OCI-LY1 (cell line): Measurements from ENCODE around the gene SETMAR.

Experiments
- H2AFZ ChIP-seq: fragments of 200-600 bp; sonication (generic), shearing (Covaris generic); 2 replicates; pipeline ENCODE4 v1.6.0; 2014; ENCODE audit warnings: antibody characterized with exemption, mild to moderate bottlenecking, low read length
- H3F3A ChIP-seq: fragments of 200-600 bp; sonication (generic), shearing (Covaris generic); 2 replicates; pipeline ENCODE4 v1.6.0; 2014; ENCODE audit warnings: mild to moderate bottlenecking, antibody characterized with exemption, low read length, moderate library complexity; ENCODE audit not compliant: insufficient read depth
- H3K27ac ChIP-seq: fragments of 200-600 bp; sonication (generic); 2 replicates; pipeline ENCODE4 v1.5.1; 2014; ENCODE audit warnings: low read length, mixed run types, mild to moderate bottlenecking, low read depth; ENCODE audit not compliant: poor library complexity, severe bottlenecking
- H3K27me3 ChIP-seq: fragments of 200-600 bp; sonication (generic); 2 replicates; pipeline ENCODE4 v1.6.0; 2014; ENCODE audit warnings: antibody characterized with exemption, mild to moderate bottlenecking, low read length, moderate library complexity; ENCODE audit not compliant: insufficient read depth
- H3K36me3 ChIP-seq: fragments of 200-600 bp; sonication (generic); 2 replicates; pipeline ENCODE4 v1.6.1; 2014; ENCODE audit warnings: mild to moderate bottlenecking, antibody characterized with exemption, low read length, moderate library complexity, mixed read lengths; ENCODE audit not compliant: insufficient read depth
- H3K4me1 ChIP-seq: fragments of 200-600 bp; sonication (generic); 2 replicates; pipeline ENCODE4 v1.5.1; 2014; ENCODE audit warnings: mild to moderate bottlenecking, low read length, moderate library complexity; ENCODE audit not compliant: insufficient read depth, severe bottlenecking
- H3K4me2 ChIP-seq: fragments of 200-600 bp; sonication (generic), shearing (Covaris generic); 2 replicates; pipeline ENCODE4 v1.6.1; 2014; ENCODE audit warnings: low read length
- H3K4me3 ChIP-seq: fragments of 200-600 bp; sonication (generic); 2 replicates; pipeline ENCODE4 v1.5.1; 2014; ENCODE audit warnings: low read length, low read depth, mild to moderate bottlenecking, mixed read lengths; ENCODE audit not compliant: poor library complexity, severe bottlenecking
- H3K79me2 ChIP-seq: fragments of 200-600 bp; shearing (Covaris generic); 2 replicates; pipeline ENCODE4 v1.6.1; 2016; ENCODE audit warnings: mixed run types, low read length, mixed read lengths; ENCODE audit not compliant: insufficient read depth
- H3K9ac ChIP-seq: fragments of 200-600 bp; sonication (generic), shearing (Covaris generic); 2 replicates; pipeline ENCODE4 v1.6.1; 2014; ENCODE audit warnings: mild to moderate bottlenecking, low read length, mixed read lengths
- H3K9me2 ChIP-seq: fragments of 200-600 bp; sonication (generic), shearing (Covaris generic); 2 replicates; pipeline ENCODE4 v1.6.1; 2014; ENCODE audit warnings: low read depth, mild to moderate bottlenecking, low read length, mixed read lengths
- H3K9me3 ChIP-seq: fragments of 200-600 bp; shearing (Covaris generic); 2 replicates; pipeline ENCODE4 v1.6.1; 2014; ENCODE audit warnings: low read length, mixed read lengths
- H4K20me1 ChIP-seq: fragments of 200-600 bp; sonication (generic), shearing (Covaris generic); 2 replicates; pipeline ENCODE4 v1.6.0; 2016; ENCODE audit warnings: mild to moderate bottlenecking, low read length; ENCODE audit not compliant: insufficient read depth
- CTCF ChIP-seq: fragments of 200-600 bp; sonication (generic), shearing (Covaris generic); IDR thresholded peaks from 2 replicates; pipeline ENCODE4 v1.5.1; 2017; ENCODE audit warnings: mild to moderate bottlenecking, antibody characterized with exemption, low read length, moderate library complexity, mixed read lengths
- EZH2 ChIP-seq: fragments of 200-600 bp; sonication (generic), shearing (Covaris generic); IDR thresholded peaks from 2 replicates; pipeline ENCODE4 v1.8.0; 2017; ENCODE audit warnings: borderline replicate concordance, mixed run types, mild to moderate bottlenecking, antibody characterized with exemption, low read length, moderate library complexity, mixed read lengths

Gene SETMAR

GRCh38 chr3:4340077-4340410, 36.9 kb downstream of the SETMAR start:
- H3K4me3 ChIP-seq = no peak overlapping the region
- no peak overlapping the region for H3K9ac ChIP-seq
- no peaks in the 10 kb centered on the region for H3K27me3 ChIP-seq
- H3K9me3 ChIP-seq = no peaks in the 10 kb centered on the region
- no peaks in the 10 kb centered on the region for H3K36me3 ChIP-seq
- no peaks in the 10 kb centered on the region for H3K79me2 ChIP-seq
- no peak overlapping the region for H2AFZ ChIP-seq
- H3K4me1 ChIP-seq = no peaks in the 10 kb centered on the region
- no peak overlapping the region for H3K4me2 ChIP-seq
- H3K27ac ChIP-seq = no peak overlapping the region
- TF ChIP-seq CTCF (no peak), EZH2 (no peak)
- no peaks in the 10 kb centered on the region for H4K20me1 ChIP-seq
- H3K9me2 ChIP-seq = no peaks in the 10 kb centered on the region
- H3F3A ChIP-seq = no peaks in the 10 kb centered on the region

- no peaks in the 10 kb centered on the region for H3K27me3 ChIP-seq
- no peaks in the 10 kb centered on the region for H3K9me2 ChIP-seq
- H4K20me1 ChIP-seq = no peaks in the 10 kb centered on the region
- no peak overlapping the region for H3K4me3 ChIP-seq
- no peak overlapping the region for H3K9ac ChIP-seq
- H3K4me1 ChIP-seq = no peaks in the 10 kb centered on the region
- no peaks in the 10 kb centered on the region for H3F3A ChIP-seq
- H3K27ac ChIP-seq = no peak overlapping the region
- TF ChIP-seq EZH2 (no peak), CTCF (no peak)
- no peaks in the 10 kb centered on the region for H3K9me3 ChIP-seq
- H2AFZ ChIP-seq = no peak overlapping the region
- H3K36me3 ChIP-seq = no peaks in the 10 kb centered on the region
- H3K4me2 ChIP-seq = no peak overlapping the region
- no peaks in the 10 kb centered on the region for H3K79me2 ChIP-seq
Measured at GRCh38 chr3:4340411-4341335, 37.5 kb downstream of the SETMAR start.

GRCh38 chr3:4341336-4341675, 38.1 kb downstream of the SETMAR start:
- no peak for TF ChIP-seq EZH2
- TF ChIP-seq CTCF = no peak
- H3K27me3 ChIP-seq = no peaks in the 10 kb centered on the region
- H2AFZ ChIP-seq = no peak overlapping the region
- no peaks in the 10 kb centered on the region for H3F3A ChIP-seq
- H3K4me2 ChIP-seq = no peak overlapping the region
- no peaks in the 10 kb centered on the region for H3K4me1 ChIP-seq
- no peaks in the 10 kb centered on the region for H3K9me3 ChIP-seq
- H4K20me1 ChIP-seq = no peaks in the 10 kb centered on the region
- H3K4me3 ChIP-seq = no peak overlapping the region
- H3K79me2 ChIP-seq = no peaks in the 10 kb centered on the region
- H3K27ac ChIP-seq = no peak overlapping the region
- H3K36me3 ChIP-seq = no peaks in the 10 kb centered on the region
- H3K9me2 ChIP-seq = no peaks in the 10 kb centered on the region
- no peak overlapping the region for H3K9ac ChIP-seq
